SIG-M5 (cell line): ENCODE results near the gene FOXJ3.
"Not testable (repeated sequence)": the region's sequence is repeated elsewhere in the genome, so short reads cannot be mapped to it uniquely, and the experiment has no call there.

ENCODE experiments used
- DNase-seq: peaks from one replicate; lab custom pipeline; 2025; lab: John Stamatoyannopoulos, UW

FOXJ3 gene

GRCh38 chr1:42251042-42251441 lies 84.0 kb downstream of the FOXJ3 start:
- DNase-seq = no peak

DNA sequence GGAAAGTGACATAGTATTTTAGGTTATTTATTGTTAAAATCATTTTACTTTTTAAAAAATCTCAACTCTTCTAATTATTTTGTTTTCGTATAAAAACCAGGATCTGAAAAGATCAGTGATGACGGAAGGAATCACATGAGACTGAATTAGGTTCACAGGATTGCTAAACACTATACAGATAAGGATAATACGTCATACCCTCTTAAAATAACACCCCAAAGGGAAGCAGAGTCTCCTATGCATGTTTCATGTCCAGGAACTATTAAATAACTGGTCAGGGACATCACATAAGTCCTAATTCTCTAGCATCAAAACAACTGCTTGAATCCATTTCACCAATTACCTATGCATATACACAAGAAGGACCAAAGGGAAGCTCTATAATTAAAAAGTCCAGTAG lies 84.9 kb downstream of the FOXJ3 start:
- DNase-seq = no peak

- no peak for DNase-seq
These were observed 93.9 kb downstream of the FOXJ3 start for GRCh38 chr1:42240966-42241755.

GRCh38 chr1:42239555-42239954 lies 95.5 kb downstream of the FOXJ3 start:
- DNase-seq = no peak

DNA sequence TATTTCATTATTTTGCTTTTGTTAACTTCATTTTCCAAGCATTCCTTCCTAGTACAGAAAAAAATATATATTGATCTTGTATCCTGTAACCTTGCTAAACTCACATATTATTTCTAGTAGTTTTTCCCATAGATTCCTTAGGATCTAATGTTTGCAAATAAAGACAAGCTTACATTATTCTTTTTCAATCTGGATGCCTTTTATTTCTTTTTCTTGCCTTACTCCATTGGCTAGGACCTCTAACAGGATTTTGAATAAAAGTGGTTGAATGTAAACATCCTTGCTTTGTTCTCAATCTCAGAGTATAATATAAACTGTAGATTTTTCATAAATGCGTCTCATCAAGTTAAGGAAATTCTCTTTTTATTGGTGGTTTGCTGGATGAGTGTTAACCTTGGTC lies 96.0 kb downstream of the FOXJ3 start:
- DNase-seq = no peak

DNA sequence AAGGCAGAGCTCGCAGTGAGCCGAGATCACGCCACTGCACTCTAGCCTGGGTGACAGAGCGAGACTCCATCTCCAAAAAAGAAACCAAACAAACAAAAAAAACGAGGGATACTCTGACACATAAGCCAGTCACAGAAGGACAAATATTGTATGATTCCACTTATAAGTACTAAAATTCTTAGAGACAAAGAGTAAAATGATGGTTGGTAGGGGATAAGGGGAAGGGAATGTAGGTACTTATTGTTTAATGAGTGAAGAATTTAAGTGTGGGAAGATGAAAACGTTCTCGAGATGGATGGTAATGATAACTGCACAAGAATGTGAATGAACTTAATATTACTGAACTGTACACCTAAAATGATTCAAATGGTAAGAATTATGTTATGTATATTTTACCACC lies 103.8 kb downstream of the FOXJ3 start:
- no peak for DNase-seq

- no peak for DNase-seq
These were observed 106.1 kb downstream of the FOXJ3 start for GRCh38 chr1:42228938-42229337.

DNA sequence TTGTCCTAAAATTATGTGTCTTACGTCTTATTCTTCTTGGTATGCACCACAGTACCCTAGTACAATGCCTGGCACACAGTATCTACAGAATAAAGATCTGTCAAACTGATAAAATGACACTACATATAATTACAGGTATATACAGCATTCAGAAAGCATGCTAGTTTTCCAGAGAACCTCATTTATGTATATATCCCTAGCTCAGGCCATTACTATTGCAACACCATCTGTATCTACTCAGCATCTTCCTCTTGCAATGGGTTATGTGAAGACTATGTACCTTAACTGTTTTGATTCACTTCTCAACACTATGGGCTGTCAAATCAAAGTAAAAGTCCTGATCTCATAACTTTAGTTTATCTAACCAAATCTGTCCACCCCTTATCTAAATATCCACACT lies 112.0 kb downstream of the FOXJ3 start:
- DNase-seq = no peak

GRCh38 chr1:42221952-42222606 lies 113.0 kb downstream of the FOXJ3 start:
- DNase-seq = no peak

GRCh38 chr1:42221456-42221855 lies 113.6 kb downstream of the FOXJ3 start:
- DNase-seq = no peak

GRCh38 chr1:42219627-42220026 lies 115.4 kb downstream of the FOXJ3 start:
- DNase-seq = no peak

DNA sequence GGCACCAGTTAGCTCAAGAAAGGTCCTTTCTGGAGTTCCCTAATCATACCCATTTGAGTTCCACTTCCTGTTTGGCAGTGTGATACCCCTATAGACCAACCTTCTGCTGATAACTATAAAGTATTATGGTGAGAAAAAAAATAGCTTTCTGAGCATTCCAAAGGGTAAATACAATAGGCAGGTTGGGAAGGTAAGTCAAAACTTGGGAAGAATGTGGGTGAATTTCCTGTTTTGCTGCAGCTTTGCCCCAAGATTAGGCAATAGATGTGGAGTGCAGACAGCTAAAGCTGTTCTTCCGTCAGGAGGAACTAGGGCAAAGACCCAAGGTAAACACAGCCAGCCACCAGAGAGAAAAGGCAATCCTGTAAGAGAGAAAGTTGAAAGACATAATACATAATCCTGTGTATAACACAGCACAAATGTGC lies 120.6 kb downstream of the FOXJ3 start:
- DNase-seq = no peak

DNA sequence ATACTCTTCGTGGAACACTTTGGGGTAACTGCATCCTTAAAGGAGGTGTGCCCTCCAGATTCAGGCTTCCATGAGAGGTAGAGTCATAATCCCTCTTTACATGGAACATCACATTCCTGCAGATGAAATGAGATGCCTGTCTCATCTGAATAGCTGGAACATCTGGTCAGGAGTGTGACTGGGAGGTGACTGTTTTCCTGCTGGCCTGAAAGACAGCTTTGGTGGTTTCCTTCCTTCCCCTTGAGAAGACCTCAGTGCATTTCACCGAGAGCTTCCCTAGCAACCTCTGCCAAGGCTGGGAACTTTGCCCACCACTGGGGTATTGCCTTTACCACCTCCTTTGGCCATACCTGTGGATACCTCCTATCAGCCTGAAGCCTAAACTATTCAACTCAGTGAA lies 123.8 kb downstream of the FOXJ3 start:
- no peak for DNase-seq

DNA sequence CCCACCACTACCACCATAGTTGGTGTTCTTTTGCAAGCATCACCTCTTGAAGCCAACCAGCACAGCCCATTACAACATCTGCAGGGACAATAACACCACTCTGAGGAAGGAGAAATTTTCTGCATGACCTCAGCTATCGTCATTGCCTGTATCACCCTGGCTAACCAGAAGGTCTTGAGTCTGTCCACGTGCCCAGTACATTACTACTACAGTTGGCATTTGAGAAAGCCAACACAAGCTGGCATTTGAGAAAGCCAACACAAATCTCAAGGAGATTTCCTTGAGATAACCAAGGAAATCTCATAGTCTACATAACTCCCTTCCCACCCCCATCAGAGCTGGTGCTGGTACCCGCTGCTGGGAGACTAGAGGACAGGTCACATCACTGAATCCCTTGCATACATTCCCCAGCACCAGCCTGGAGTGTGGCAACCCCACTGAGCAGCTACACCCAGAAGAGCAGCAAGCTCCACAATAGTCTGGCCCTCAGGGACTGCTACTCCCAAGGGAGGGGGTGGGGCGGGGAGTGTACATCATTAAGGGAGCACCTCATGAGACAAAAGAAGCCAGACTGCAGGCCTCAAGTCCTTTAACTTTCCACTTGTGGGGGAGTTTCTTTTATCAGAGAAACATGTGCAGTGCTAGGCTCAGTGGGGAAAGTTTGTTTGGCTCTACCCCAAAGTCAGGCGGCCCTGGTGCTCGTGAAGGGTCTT lies 124.5 kb downstream of the FOXJ3 start:
- DNase-seq = no peak

DNA sequence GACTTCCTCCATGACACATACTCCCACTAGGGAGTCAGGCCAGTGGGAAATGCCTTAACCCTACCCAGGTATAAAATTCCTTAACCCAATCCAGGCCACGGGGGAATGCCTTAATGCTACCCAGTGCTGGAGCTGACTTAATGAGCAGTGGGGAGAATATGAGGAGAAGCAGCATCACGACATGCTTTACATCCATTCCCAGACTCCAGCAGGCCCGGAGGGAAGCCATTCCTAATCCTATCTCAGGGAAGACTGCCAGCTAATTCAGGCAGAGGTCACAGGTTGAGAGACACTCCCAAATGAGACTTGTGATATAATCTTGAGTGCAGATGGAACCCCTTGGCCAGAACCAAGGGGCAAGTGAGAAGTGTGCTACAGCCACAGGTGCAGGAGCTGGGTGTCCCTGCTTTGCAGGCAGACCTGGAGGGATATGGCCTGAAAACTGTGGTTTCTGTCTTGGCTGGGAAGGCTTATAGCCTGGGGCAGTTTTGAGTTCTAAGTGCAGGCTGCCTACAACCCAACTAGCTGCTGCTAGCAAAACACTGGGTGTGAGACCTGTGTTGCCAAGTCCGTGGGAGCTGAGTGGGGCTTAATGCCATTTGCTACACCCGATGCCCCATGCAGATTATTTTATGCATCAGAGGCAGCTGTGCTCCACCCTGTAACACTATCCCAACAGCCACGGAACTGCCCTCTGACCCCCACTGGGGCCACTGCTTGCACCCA lies 125.3 kb downstream of the FOXJ3 start:
- DNase-seq = no peak

DNA sequence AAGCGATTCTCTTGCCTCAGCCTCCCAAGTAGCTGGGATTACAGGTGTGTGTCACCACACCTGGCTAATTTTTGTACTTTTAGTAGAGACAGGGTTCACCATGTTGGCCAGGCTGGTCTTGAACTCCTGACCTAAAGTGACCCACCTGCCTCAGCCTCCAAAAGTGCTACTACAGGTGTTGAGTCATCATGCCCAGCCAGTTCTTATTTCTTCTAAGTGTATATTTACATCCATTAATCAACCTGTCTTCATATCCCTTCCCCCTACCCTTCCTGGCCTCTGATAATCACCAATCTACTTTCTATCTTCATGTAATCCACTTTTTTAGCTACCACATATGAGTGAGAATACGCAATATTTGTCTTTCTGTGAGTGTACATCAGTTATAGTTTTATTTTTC lies 128.1 kb downstream of the FOXJ3 start:
- DNase-seq = not testable (repeated sequence)

GRCh38 chr1:42206164-42206563 lies 128.9 kb downstream of the FOXJ3 start:
- no peak for DNase-seq

DNA sequence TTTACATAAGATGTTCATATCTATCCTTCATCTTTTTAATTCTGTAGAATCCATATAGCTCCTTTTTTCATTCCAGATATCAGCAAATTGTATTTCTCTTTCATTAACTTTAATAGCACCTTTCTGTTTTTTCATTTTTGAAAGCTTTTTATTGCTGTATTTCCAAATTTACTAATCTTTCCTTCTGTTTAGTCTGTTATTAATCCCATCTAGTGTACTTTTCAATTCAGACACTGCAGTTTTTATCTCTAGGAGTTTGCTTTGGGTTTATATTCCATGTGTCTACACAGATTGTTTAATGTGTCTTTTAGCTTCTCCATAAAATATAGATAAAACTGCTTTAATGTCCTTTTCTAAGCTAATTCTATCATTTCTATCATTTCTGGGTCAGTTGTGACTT lies 133.0 kb downstream of the FOXJ3 start:
- DNase-seq = no peak

DNA sequence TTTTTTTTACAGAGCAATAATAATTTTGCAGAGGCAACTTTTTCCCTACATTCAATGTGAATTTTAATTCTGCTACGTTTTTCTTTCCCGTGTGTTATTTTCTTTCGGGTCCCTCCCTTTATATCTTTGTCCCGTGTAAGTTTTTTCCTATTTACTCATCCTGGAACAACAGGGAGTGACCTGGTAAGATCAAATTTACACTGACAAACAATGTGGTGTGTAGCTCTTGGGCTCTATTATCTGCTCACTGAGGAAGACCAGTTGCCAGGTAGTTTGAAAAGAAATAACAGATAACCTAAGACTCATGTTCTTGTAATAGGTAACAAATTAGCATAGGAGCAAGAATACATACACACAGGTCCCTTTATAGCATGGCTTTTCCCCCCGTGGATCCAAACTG lies 136.8 kb downstream of the FOXJ3 start:
- DNase-seq = no peak

- DNase-seq = no peak
These were observed 139.2 kb downstream of the FOXJ3 start for GRCh38 chr1:42195841-42196240.

DNA sequence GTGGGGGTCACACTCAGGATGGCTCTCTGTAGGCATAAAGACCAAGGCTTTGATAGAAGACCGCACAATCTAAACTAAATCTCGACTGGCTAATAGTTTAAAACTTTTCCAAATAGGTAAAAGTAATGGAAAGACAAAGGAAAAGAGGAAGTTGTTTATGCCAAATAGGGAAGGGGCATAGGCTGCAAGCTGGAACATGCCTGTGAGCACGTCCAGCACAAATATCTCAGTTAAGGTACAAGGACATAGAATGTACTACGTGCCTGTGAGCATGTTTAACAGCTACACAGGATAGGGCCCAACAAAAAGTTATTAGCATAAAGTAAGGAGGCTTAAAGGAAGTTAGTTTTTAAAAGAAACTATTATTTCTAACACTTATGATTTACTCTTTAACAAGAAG lies 142.9 kb downstream of the FOXJ3 start:
- no peak for DNase-seq

DNA sequence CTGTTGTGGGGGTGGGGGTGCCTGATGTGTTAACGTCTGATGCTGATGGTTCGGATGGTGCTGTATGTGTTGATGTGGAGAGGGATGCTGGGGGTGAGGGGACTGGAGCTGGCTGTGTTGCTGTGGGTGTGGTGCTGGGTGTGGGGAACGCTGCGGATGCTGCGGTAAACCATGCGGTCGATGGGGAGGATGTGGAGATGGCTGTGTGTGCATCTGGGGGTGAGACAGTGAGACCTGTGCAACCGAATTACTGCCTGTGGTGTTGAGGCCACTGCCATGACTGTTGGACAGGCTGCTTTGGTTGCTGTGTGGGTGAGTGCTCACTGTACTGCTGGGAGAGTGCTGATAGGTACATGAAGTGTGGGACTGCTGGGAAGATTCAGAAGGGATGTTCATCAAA lies 143.7 kb downstream of the FOXJ3 start:
- no peak for DNase-seq
